IMR-90 (cell line): ENCODE data around the gene CNDP2. TPM values are rescaled to one million over a fixed set of nuclear protein-coding genes. Genes with fewer than 3 reads are reported as not detected.

ENCODE experiments used
- ATAC-seq: fragments of 200-7000 bp; cut with Tn5 transposase; 2 replicates; pipeline ENCODE4 v1.9.1; 2020; ENCODE audit warnings: low read depth, mild to moderate bottlenecking, moderate library complexity
- BruUV-seq: library from RNA; stranded (reverse); fragments of 400-500 nt; replicated peaks from 2 replicates; lab custom pipeline; 2021; lab: Mats Ljungman, UMichigan
- CTCF ChIA-PET: fragments of 300-600 bp; formaldehyde crosslinking; extraction: SDS; loops from one replicate; lab custom pipeline; 2021; ENCODE audit warnings: antibody characterized with exemption; lab: Yijun Ruan, JAX
- POLR2A ChIA-PET: fragments of 300-600 bp; sonication (Branson Sonifier 250); formaldehyde crosslinking; loops from one replicate; lab custom pipeline; 2022; ENCODE audit warnings: antibody characterized with exemption; ENCODE audit not compliant: unreplicated experiment; lab: Charles Lee
- DNase-seq: peaks from one replicate; pipeline ENCODE4 v3.0.0; 2013
- H2AFZ ChIP-seq: replicated peaks from 2 replicates; pipeline ENCODE3; 2013; ENCODE audit warnings: low read length, mild to moderate bottlenecking; ENCODE audit not compliant: poor library complexity
- H2AK5ac ChIP-seq: 2 replicates; pipeline ENCODE4 v1.6.1; 2013; ENCODE audit warnings: low read depth, low read length, inconsistent platforms
- H2AK9ac ChIP-seq: replicated peaks from 2 replicates; pipeline ENCODE3; 2013; ENCODE audit warnings: mild to moderate bottlenecking, low read depth, low read length, moderate library complexity; ENCODE audit not compliant: poor library complexity
- H2BK120ac ChIP-seq: 2 replicates; pipeline ENCODE4 v1.6.1; 2013; ENCODE audit warnings: low read depth, low read length, inconsistent platforms
- H2BK15ac ChIP-seq: 3 replicates; pipeline ENCODE4 v1.6.1; 2013; ENCODE audit warnings: low read depth, low read length, inconsistent platforms
- H2BK20ac ChIP-seq: 2 replicates; pipeline ENCODE4 v1.6.1; 2013; ENCODE audit warnings: low read depth, mild to moderate bottlenecking, inconsistent platforms, low read length, moderate library complexity
- H2BK5ac ChIP-seq: 2 replicates; pipeline ENCODE4 v1.6.1; 2013; ENCODE audit warnings: mild to moderate bottlenecking, low read depth, low read length, inconsistent platforms; ENCODE audit not compliant: poor library complexity, severe bottlenecking
- H3K14ac ChIP-seq: replicated peaks from 2 replicates; pipeline ENCODE4 v1.6.1; 2013; ENCODE audit warnings: low read depth, low read length, inconsistent platforms
- H3K18ac ChIP-seq: 2 replicates; pipeline ENCODE4 v1.6.1; 2013; ENCODE audit warnings: low read depth, low read length, control low read depth
- H3K23ac ChIP-seq: 2 replicates; pipeline ENCODE4 v1.6.1; 2013; ENCODE audit warnings: low read depth, low read length, inconsistent platforms
- H3K27ac ChIP-seq: 2 replicates; pipeline ENCODE4 v1.5.1; 2013; ENCODE audit warnings: mild to moderate bottlenecking, control low read depth, low read length; ENCODE audit not compliant: insufficient read depth
- H3K27me3 ChIP-seq: 2 replicates; pipeline ENCODE4 v1.6.1; 2013; ENCODE audit warnings: low read length; ENCODE audit not compliant: control insufficient read depth, insufficient read depth
- H3K36me3 ChIP-seq: 2 replicates; pipeline ENCODE4 v1.6.1; 2013; ENCODE audit warnings: low read length, mixed read lengths; ENCODE audit not compliant: control insufficient read depth, insufficient read depth
- H3K4ac ChIP-seq: 2 replicates; pipeline ENCODE4 v1.6.1; 2013; ENCODE audit warnings: low read depth, low read length, inconsistent platforms
- H3K4me1 ChIP-seq: 2 replicates; pipeline ENCODE4 v1.6.1; 2013; ENCODE audit warnings: low read length, mixed read lengths; ENCODE audit not compliant: control insufficient read depth, insufficient read depth
- H3K4me2 ChIP-seq: 2 replicates; pipeline ENCODE4 v1.6.1; 2013; ENCODE audit warnings: low read depth, mild to moderate bottlenecking, control low read depth, low read length, moderate library complexity
- H3K4me3 ChIP-seq: 2 replicates; pipeline ENCODE4 v1.5.1; 2013; ENCODE audit warnings: low read depth, mild to moderate bottlenecking, control low read depth, low read length, moderate library complexity; ENCODE audit not compliant: insufficient read depth
- H3K56ac ChIP-seq: 2 replicates; pipeline ENCODE4 v1.6.1; 2013; ENCODE audit warnings: low read length, inconsistent platforms; ENCODE audit not compliant: insufficient read depth; ENCODE audit errors: extremely low read depth
- H3K79me1 ChIP-seq, 2 experiments: 2 replicates each; pipeline ENCODE4 v1.6.1; 2013; ENCODE audit warnings: low read length in 2 of 2, inconsistent platforms in 1 of 2, low read depth in 1 of 2
- H3K9ac ChIP-seq: 2 replicates; pipeline ENCODE4 v1.6.1; 2013; ENCODE audit warnings: low read depth, low read length, control low read depth
- H3K9me1 ChIP-seq: 2 replicates; pipeline ENCODE4 v1.6.1; 2013; ENCODE audit warnings: low read length, inconsistent platforms; ENCODE audit not compliant: insufficient read depth
- H3K9me3 ChIP-seq: 2 replicates; pipeline ENCODE4 v1.6.1; 2013; ENCODE audit warnings: low read length; ENCODE audit not compliant: control insufficient read depth, insufficient read depth
- H4K20me1 ChIP-seq: 2 replicates; pipeline ENCODE4 v1.6.1; 2013; ENCODE audit warnings: low read length, inconsistent platforms; ENCODE audit not compliant: insufficient read depth
- H4K5ac ChIP-seq: 2 replicates; pipeline ENCODE4 v1.6.1; 2013; ENCODE audit warnings: mild to moderate bottlenecking, low read depth, low read length, control low read depth
- H4K8ac ChIP-seq, 2 experiments: 2 replicates each; pipeline ENCODE4 v1.6.1; 2013; ENCODE audit warnings: low read depth in 2 of 2, low read length in 2 of 2, control low read depth in 1 of 2, inconsistent platforms in 1 of 2
- H4K91ac ChIP-seq: 2 replicates; pipeline ENCODE4 v1.6.1; 2013; ENCODE audit warnings: low read depth, low read length, inconsistent platforms; ENCODE audit not compliant: insufficient read depth
- CEBPB ChIP-seq: IDR thresholded peaks from 2 replicates; pipeline ENCODE4 v1.6.1; 2012; ENCODE audit warnings: low read depth, low read length, improper control_type of control experiment
- CHD1 ChIP-seq: IDR thresholded peaks from 2 replicates; pipeline ENCODE4 v1.6.1; 2012; ENCODE audit warnings: low read depth, low read length, improper control_type of control experiment
- FOS ChIP-seq: fragments of 150-350 bp; IDR thresholded peaks from 2 replicates; pipeline ENCODE4 v1.6.1; 2016; ENCODE audit warnings: low read depth, low read length
- MAFK ChIP-seq: IDR thresholded peaks from 2 replicates; pipeline ENCODE4 v1.6.1; 2012; ENCODE audit warnings: low read depth, low read length, improper control_type of control experiment
- MAZ ChIP-seq: IDR thresholded peaks from 2 replicates; pipeline ENCODE4 v1.6.1; 2012; ENCODE audit warnings: low read depth, mild to moderate bottlenecking, low read length, improper control_type of control experiment, moderate library complexity, borderline replicate concordance
- NFE2L2 ChIP-seq: fragments of 150-350 bp; IDR thresholded peaks from 2 replicates; pipeline ENCODE4 v1.6.1; 2016; ENCODE audit warnings: low read depth, mild to moderate bottlenecking, low read length
- POLR2A ChIP-seq: IDR thresholded peaks from 2 replicates; pipeline ENCODE4 v1.6.1; 2012; ENCODE audit warnings: mild to moderate bottlenecking, low read depth, low read length
- RCOR1 ChIP-seq: IDR thresholded peaks from 2 replicates; pipeline ENCODE4 v1.6.1; 2012; ENCODE audit warnings: mild to moderate bottlenecking, low read length, improper control_type of control experiment; ENCODE audit not compliant: insufficient replicate concordance
- RFX5 ChIP-seq: IDR thresholded peaks from 2 replicates; pipeline ENCODE4 v1.8.0; 2012; ENCODE audit warnings: low read depth, mild to moderate bottlenecking, low read length, moderate library complexity
- SMC3 ChIP-seq: fragments of 150-350 bp; IDR thresholded peaks from 2 replicates; pipeline ENCODE4 v1.6.1; 2016; ENCODE audit warnings: low read depth, mild to moderate bottlenecking, antibody characterized with exemption, low read length, moderate library complexity
- WGBS, 2 experiments: methylation state at CpG; one replicate each; pipeline versions ENCODE4 v1.1.5 to v1.1.7; 2013; ENCODE audit warnings: missing lambda C conversion rate in 2 of 2; ENCODE audit not compliant: insufficient read length in 1 of 2; ENCODE audit errors: extremely low coverage in 2 of 2; 5-methylcytosine and 5-hydroxymethylcytosine counted together
- dilution Hi-C: fragments of 300-500 bp; cut with HindIII; formaldehyde crosslinking; loops from one replicate; pipeline ENCODE4 v1.14.3; 2018; ENCODE audit warnings: low sequenced_read_pairs; ENCODE audit not compliant: unreplicated experiment
- in situ Hi-C: fragments of 300-500 bp; cut with MboI; formaldehyde crosslinking; loops from 3 replicates; pipeline ENCODE4 v1.14.3; 2019; ENCODE audit warnings: low sequenced_read_pairs, inconsistent platforms, mixed read lengths
- intact Hi-C: fragments of 100-400 bp; cut with micrococcal nuclease; formaldehyde crosslinking; loops from 2 replicates; pipeline ENCODE4 v1.10.0; 2022
- polyA plus RNA-seq, 3 experiments: library from polyadenylated mRNA; depleted of rRNA; stranded (reverse); fragments of >200 nt; gene quantifications; 2 replicates each; pipeline ENCODE4 v1.2.3, GENCODE V29; 2012; ENCODE audit warnings: low replicate concordance in 1 of 3
- total RNA-seq: library from RNA; depleted of rRNA; stranded (reverse); fragments of >200 nt; gene quantifications from 2 replicates; pipeline ENCODE4 v1.2.3, GENCODE V29; 2012
- TF ChIP-seq, protein P1 (sequence below): conservative IDR thresholded peaks from 2 replicates; pipeline ENCODE4 v1.5.1; 2012; ENCODE audit warnings: mild to moderate bottlenecking, low read depth, low read length, improper control_type of control experiment

CNDP2 gene
- total and polyA plus RNA-seq, 2 of the 4 experiments (the other 2 are of a cell fraction): 52.0 to 67.9 TPM

- H3K4me2 ChIP-seq: no peak overlapping the region
- H3K4ac ChIP-seq: no peak overlapping the region
- no peak overlapping the region for H3K14ac ChIP-seq
- H4K8ac ChIP-seq: no peak overlapping the region
- peaks cover 71% of the 10 kb centered on the region for H3K36me3 ChIP-seq
- TF ChIP-seq MAFK: no peak
- TF ChIP-seq CEBPB: no peak
- no peak for TF ChIP-seq CHD1
- TF ChIP-seq, protein P1, sequence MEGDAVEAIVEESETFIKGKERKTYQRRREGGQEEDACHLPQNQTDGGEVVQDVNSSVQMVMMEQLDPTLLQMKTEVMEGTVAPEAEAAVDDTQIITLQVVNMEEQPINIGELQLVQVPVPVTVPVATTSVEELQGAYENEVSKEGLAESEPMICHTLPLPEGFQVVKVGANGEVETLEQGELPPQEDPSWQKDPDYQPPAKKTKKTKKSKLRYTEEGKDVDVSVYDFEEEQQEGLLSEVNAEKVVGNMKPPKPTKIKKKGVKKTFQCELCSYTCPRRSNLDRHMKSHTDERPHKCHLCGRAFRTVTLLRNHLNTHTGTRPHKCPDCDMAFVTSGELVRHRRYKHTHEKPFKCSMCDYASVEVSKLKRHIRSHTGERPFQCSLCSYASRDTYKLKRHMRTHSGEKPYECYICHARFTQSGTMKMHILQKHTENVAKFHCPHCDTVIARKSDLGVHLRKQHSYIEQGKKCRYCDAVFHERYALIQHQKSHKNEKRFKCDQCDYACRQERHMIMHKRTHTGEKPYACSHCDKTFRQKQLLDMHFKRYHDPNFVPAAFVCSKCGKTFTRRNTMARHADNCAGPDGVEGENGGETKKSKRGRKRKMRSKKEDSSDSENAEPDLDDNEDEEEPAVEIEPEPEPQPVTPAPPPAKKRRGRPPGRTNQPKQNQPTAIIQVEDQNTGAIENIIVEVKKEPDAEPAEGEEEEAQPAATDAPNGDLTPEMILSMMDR: no peak
- no peak for TF ChIP-seq FOS
- no peak for TF ChIP-seq POLR2A
- no peak for TF ChIP-seq SMC3
- TF ChIP-seq RFX5: no peak
- TF ChIP-seq MAZ: no peak
- no peak for TF ChIP-seq NFE2L2
- no peak for TF ChIP-seq RCOR1
- no peak overlapping the region for H2AK5ac ChIP-seq
- no peaks in the 10 kb centered on the region for H3K4me1 ChIP-seq
- no peak overlapping the region for H2BK120ac ChIP-seq
- no TSS peak for BruUV-seq
- H3K23ac ChIP-seq: no peak overlapping the region
- ChIA-PET POLR2A (no interaction called here), CTCF (no interaction called here)
- no peak overlapping the region for H3K27ac ChIP-seq
- 90% methylated on average over 11 of the region's 14 CpGs; no CpG with 5 or more reads in 1 of the 2 experiments for WGBS, 2 experiments
- no peaks in the 10 kb centered on the region for H3K27me3 ChIP-seq
- no peaks in the 10 kb centered on the region; a peak in 1 of 4 replicates for H3K79me1 ChIP-seq
- H3K18ac ChIP-seq: no peak overlapping the region
- intact Hi-C loops (no loop called here), in situ Hi-C loops (no loop called here), dilution Hi-C loops (no loop called here)
- no peak overlapping the region for H4K5ac ChIP-seq
- no peak overlapping the region for H2BK15ac ChIP-seq
- H3K9me3 ChIP-seq: no peaks in the 10 kb centered on the region
- H3K9me1 ChIP-seq: no peaks in the 10 kb centered on the region
- H3K56ac ChIP-seq: no peak overlapping the region
- ATAC-seq: no peak
- no peak overlapping the region for H3K9ac ChIP-seq
- H3K4me3 ChIP-seq: no peak overlapping the region
- DNase-seq: no peak
- H4K91ac ChIP-seq: no peak overlapping the region
- H2AFZ ChIP-seq: no peak overlapping the region
- H2BK20ac ChIP-seq: no peak overlapping the region
- H2BK5ac ChIP-seq: no peak overlapping the region
- H4K20me1 ChIP-seq: no peaks in the 10 kb centered on the region; the same call in 1 of the 2 replicates
- no peak overlapping the region for H2AK9ac ChIP-seq
Observed at GRCh38 chr18:74507927-74508326, 11.8 kb downstream of the CNDP2 start.
